Mesendoderm (in vitro differentiated cells): ENCODE measurements around the gene ATP8B4.

ENCODE experiments used
- DNase-seq: peaks from one replicate; pipeline ENCODE4 v3.0.0; 2013
- H2AK5ac ChIP-seq: 2 replicates; pipeline ENCODE4 v1.6.1; 2013; ENCODE audit warnings: low read length, inconsistent platforms
- H2BK120ac ChIP-seq: 2 replicates; pipeline ENCODE4 v1.6.1; 2013; ENCODE audit warnings: low read depth, mild to moderate bottlenecking, low read length, moderate library complexity, mixed read lengths
- H2BK15ac ChIP-seq: replicated peaks from 2 replicates; pipeline ENCODE4 v1.6.1; 2013; ENCODE audit warnings: low read depth, mild to moderate bottlenecking, moderate library complexity
- H2BK5ac ChIP-seq: 2 replicates; pipeline ENCODE4 v1.6.1; 2013; ENCODE audit warnings: low read length, inconsistent platforms
- H3K18ac ChIP-seq: 2 replicates; pipeline ENCODE4 v1.6.1; 2013; ENCODE audit warnings: mild to moderate bottlenecking, low read length, mixed read lengths
- H3K23ac ChIP-seq: one replicate; pipeline ENCODE4 v1.6.1; 2013; ENCODE audit warnings: low read length
- H3K27ac ChIP-seq: 2 replicates; pipeline ENCODE4 v1.5.1; 2013; ENCODE audit warnings: low read depth, mild to moderate bottlenecking, inconsistent platforms, low read length, moderate library complexity
- H3K27me3 ChIP-seq: 2 replicates; pipeline ENCODE4 v1.6.1; 2013; ENCODE audit warnings: low read length, control low read depth, mild to moderate bottlenecking, inconsistent platforms; ENCODE audit not compliant: insufficient read depth, poor library complexity
- H3K36me3 ChIP-seq: 2 replicates; pipeline ENCODE4 v1.6.1; 2013; ENCODE audit warnings: low read length, inconsistent platforms; ENCODE audit not compliant: control insufficient read depth, insufficient read depth
- H3K4ac ChIP-seq: one replicate; pipeline ENCODE4 v1.6.1; 2013; ENCODE audit warnings: low read depth, mild to moderate bottlenecking, low read length, moderate library complexity
- H3K4me1 ChIP-seq: 2 replicates; pipeline ENCODE4 v1.6.1; 2013; ENCODE audit warnings: low read depth, low read length, inconsistent platforms; ENCODE audit not compliant: control insufficient read depth
- H3K4me2 ChIP-seq: 2 replicates; pipeline ENCODE4 v1.6.1; 2013; ENCODE audit warnings: low read length
- H3K4me3 ChIP-seq: 2 replicates; pipeline ENCODE4 v1.5.1; 2013; ENCODE audit warnings: mild to moderate bottlenecking, low read length
- H3K56ac ChIP-seq: one replicate; pipeline ENCODE4 v1.6.1; 2013; ENCODE audit warnings: low read length
- H3K79me1 ChIP-seq: 2 replicates; pipeline ENCODE4 v1.6.1; 2013; ENCODE audit warnings: low read length, inconsistent platforms
- H3K79me2 ChIP-seq: 2 replicates; pipeline ENCODE4 v1.6.1; 2013; ENCODE audit warnings: mild to moderate bottlenecking, low read length; ENCODE audit not compliant: control insufficient read depth, insufficient read depth
- H3K9ac ChIP-seq: 2 replicates; pipeline ENCODE4 v1.6.1; 2013; ENCODE audit warnings: low read length, inconsistent platforms
- H4K5ac ChIP-seq: one replicate; pipeline ENCODE4 v1.6.1; 2013; ENCODE audit warnings: low read length
- H4K8ac ChIP-seq: one replicate; pipeline ENCODE4 v1.6.1; 2013; ENCODE audit warnings: low read depth, mild to moderate bottlenecking, control low read depth, low read length, moderate library complexity
- WGBS: extraction: QIAGEN DNeasy Blood & Tissue Kit; methylation state at CpG from one replicate; pipeline ENCODE4 v1.1.7; 2013; ENCODE audit warnings: low lambda C conversion rate, missing lambda C conversion rate; ENCODE audit not compliant: insufficient coverage; ENCODE audit errors: extremely low coverage; 5-methylcytosine and 5-hydroxymethylcytosine counted together

Gene ATP8B4

DNA sequence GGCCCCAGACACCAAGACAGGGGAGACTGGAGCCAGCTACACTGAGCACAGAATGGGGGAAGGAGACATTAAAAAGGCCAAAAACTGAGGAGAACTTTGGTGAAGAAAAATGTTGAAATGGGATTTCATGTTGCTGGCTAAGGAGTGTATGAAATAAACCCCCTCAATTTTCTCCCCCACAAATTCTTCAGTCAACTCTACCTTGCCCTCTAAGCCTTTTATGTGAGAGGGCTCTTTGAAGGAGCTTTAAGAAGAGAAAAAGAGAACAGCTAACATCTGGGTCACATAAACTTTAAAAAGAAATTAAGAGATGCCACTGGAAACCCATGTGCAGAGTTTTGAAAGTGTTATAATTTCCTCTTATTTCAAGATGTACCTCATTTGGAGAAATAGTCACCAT is 88.6 kb downstream of the ATP8B4 start:
- H4K5ac ChIP-seq = no peak overlapping the region
- H3K79me2 ChIP-seq = no peaks in the 10 kb centered on the region
- no peak overlapping the region for H3K4ac ChIP-seq
- H2BK120ac ChIP-seq = no peak overlapping the region
- no peak overlapping the region for H3K4me2 ChIP-seq
- no peaks in the 10 kb centered on the region for H3K36me3 ChIP-seq
- no peak overlapping the region for H2BK15ac ChIP-seq
- H3K79me1 ChIP-seq = no peaks in the 10 kb centered on the region
- no peak overlapping the region for H2BK5ac ChIP-seq
- no peak overlapping the region for H3K4me3 ChIP-seq
- H3K27me3 ChIP-seq = no peaks in the 10 kb centered on the region
- no peaks in the 10 kb centered on the region for H3K4me1 ChIP-seq
- no peak overlapping the region for H3K23ac ChIP-seq
- H3K27ac ChIP-seq = no peak overlapping the region
- no peak overlapping the region for H3K18ac ChIP-seq
- no peak overlapping the region for H2AK5ac ChIP-seq
- H3K56ac ChIP-seq = no peak overlapping the region
- no peak overlapping the region for H3K9ac ChIP-seq
- no peak overlapping the region for H4K8ac ChIP-seq
- DNase-seq = no peak

GRCh38 chr15:50028326-50028725 is 90.7 kb downstream of the ATP8B4 start:
- no peaks in the 10 kb centered on the region for H3K79me2 ChIP-seq
- H3K4ac ChIP-seq = no peak overlapping the region
- no peak overlapping the region for H3K4me2 ChIP-seq
- H2BK120ac ChIP-seq = no peak overlapping the region
- H3K56ac ChIP-seq = no peak overlapping the region
- H3K18ac ChIP-seq = no peak overlapping the region
- no peaks in the 10 kb centered on the region for H3K36me3 ChIP-seq
- no peak overlapping the region for H3K23ac ChIP-seq
- H4K8ac ChIP-seq = no peak overlapping the region
- no peaks in the 10 kb centered on the region for H3K27me3 ChIP-seq
- no peak overlapping the region for H4K5ac ChIP-seq
- DNase-seq = peak; percentile 33
- no peaks in the 10 kb centered on the region for H3K4me1 ChIP-seq
- no peak overlapping the region for H3K4me3 ChIP-seq
- no peaks in the 10 kb centered on the region for H3K79me1 ChIP-seq
- no peak overlapping the region for H3K27ac ChIP-seq
- H2BK15ac ChIP-seq = no peak overlapping the region
- H3K9ac ChIP-seq = no peak overlapping the region
- no peak overlapping the region for H2AK5ac ChIP-seq
- no peak overlapping the region for H2BK5ac ChIP-seq

DNA sequence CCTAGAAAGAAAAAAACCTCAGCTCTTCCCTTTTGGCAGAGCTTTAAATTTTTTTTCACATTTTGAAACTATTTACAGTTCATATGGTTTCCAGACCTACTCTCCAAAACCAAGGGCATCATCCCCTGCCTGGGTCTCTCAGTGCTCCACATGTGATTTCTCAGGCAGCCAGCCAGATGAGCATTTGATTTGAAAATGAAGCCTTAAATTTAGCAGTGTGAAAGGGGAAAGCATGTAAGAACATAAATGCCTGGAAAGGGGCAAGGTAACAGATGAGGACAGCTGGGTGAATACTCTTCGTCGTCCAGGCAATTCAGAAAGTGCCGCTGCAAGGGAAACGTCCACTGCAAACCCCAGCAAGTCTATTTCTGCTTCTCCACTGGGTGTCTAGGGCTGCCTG is 94.8 kb downstream of the ATP8B4 start:
- no peaks in the 10 kb centered on the region for H3K27me3 ChIP-seq
- H3K9ac ChIP-seq = no peak overlapping the region
- no peak for DNase-seq
- H4K5ac ChIP-seq = no peak overlapping the region
- no peak overlapping the region for H3K18ac ChIP-seq
- no peaks in the 10 kb centered on the region for H3K79me2 ChIP-seq
- H3K4me3 ChIP-seq = no peak overlapping the region
- H3K4me1 ChIP-seq = no peaks in the 10 kb centered on the region
- H4K8ac ChIP-seq = no peak overlapping the region
- H2BK15ac ChIP-seq = no peak overlapping the region
- no peak overlapping the region for H3K23ac ChIP-seq
- H3K36me3 ChIP-seq = no peaks in the 10 kb centered on the region
- WGBS = no CpG with 5 or more reads among the region's 4 CpGs
- H3K4ac ChIP-seq = no peak overlapping the region
- no peaks in the 10 kb centered on the region for H3K79me1 ChIP-seq
- H3K4me2 ChIP-seq = no peak overlapping the region
- no peak overlapping the region for H3K27ac ChIP-seq
- H2BK120ac ChIP-seq = no peak overlapping the region
- H3K56ac ChIP-seq = no peak overlapping the region
- no peak overlapping the region for H2BK5ac ChIP-seq
- H2AK5ac ChIP-seq = no peak overlapping the region

GRCh38 chr15:50018491-50018890 is 100.5 kb downstream of the ATP8B4 start:
- H3K4me1 ChIP-seq = no peaks in the 10 kb centered on the region

GRCh38 chr15:50017522-50017921 is 101.5 kb downstream of the ATP8B4 start:
- Histone ChIP-seq H3K27me3 (no peaks in the 10 kb centered on the region), H4K5ac (no peak overlapping the region), H3K36me3 (no peaks in the 10 kb centered on the region), H3K4me1 (no peaks in the 10 kb centered on the region), H3K4me2 (no peak overlapping the region), H3K4ac (no peak overlapping the region), H2AK5ac (no peak overlapping the region), H3K27ac (no peak overlapping the region), H2BK120ac (no peak overlapping the region), H3K4me3 (no peak overlapping the region), H3K79me1 (no peaks in the 10 kb centered on the region), H3K56ac (no peak overlapping the region), H3K9ac (no peak overlapping the region), H3K18ac (no peak overlapping the region), H3K23ac (no peak overlapping the region), H3K79me2 (no peaks in the 10 kb centered on the region), H2BK15ac (no peak overlapping the region), H2BK5ac (no peak overlapping the region), H4K8ac (no peak overlapping the region)
- no CpG with 5 or more reads among the region's 1 CpG for WGBS
- no peak for DNase-seq

More at GRCh38 chr15:50018491-50018890, 100.5 kb downstream of the ATP8B4 start:
- H2BK15ac ChIP-seq = no peak overlapping the region
- H2BK5ac ChIP-seq = no peak overlapping the region
- H3K23ac ChIP-seq = no peak overlapping the region
- H3K27me3 ChIP-seq = no peaks in the 10 kb centered on the region
- no peak overlapping the region for H3K4ac ChIP-seq
- H3K79me2 ChIP-seq = no peaks in the 10 kb centered on the region
- H3K56ac ChIP-seq = no peak overlapping the region
- no peak overlapping the region for H4K5ac ChIP-seq
- H3K4me3 ChIP-seq = no peak overlapping the region
- no peaks in the 10 kb centered on the region for H3K79me1 ChIP-seq
- H2BK120ac ChIP-seq = no peak overlapping the region
- no peak for DNase-seq
- H4K8ac ChIP-seq = no peak overlapping the region
- H3K36me3 ChIP-seq = no peaks in the 10 kb centered on the region
- H3K9ac ChIP-seq = no peak overlapping the region
- no peak overlapping the region for H2AK5ac ChIP-seq
- H3K18ac ChIP-seq = no peak overlapping the region
- no peak overlapping the region for H3K27ac ChIP-seq
- H3K4me2 ChIP-seq = no peak overlapping the region
- WGBS = no CpG with 5 or more reads among the region's 5 CpGs

DNA sequence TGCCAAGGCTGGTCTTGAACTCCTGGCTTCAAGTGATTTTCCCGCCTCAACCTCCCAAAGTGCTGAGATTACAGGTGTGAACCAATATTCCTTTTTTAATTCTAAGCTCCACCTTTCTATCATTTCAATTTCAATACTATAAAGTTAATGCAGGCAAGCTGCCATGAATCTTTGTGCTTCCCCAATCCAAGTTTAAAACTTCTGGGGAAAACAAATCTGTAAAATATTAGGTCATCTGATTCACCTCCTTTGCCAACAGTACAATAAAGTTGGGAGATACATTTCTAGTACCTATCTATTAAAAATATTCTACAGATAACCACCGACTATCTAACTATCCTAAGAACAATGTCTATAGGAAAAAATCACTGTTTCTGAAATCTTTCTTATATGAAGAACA is 102.1 kb downstream of the ATP8B4 start:
- H2BK5ac ChIP-seq = no peak overlapping the region
- no peak overlapping the region for H3K56ac ChIP-seq
- no peak overlapping the region for H3K27ac ChIP-seq
- no peak overlapping the region for H4K5ac ChIP-seq
- no peak overlapping the region for H2BK15ac ChIP-seq
- no peak overlapping the region for H3K9ac ChIP-seq
- H3K79me2 ChIP-seq = no peaks in the 10 kb centered on the region
- no peaks in the 10 kb centered on the region for H3K4me1 ChIP-seq
- H3K27me3 ChIP-seq = no peaks in the 10 kb centered on the region
- H3K23ac ChIP-seq = no peak overlapping the region
- no peak overlapping the region for H3K18ac ChIP-seq
- H4K8ac ChIP-seq = no peak overlapping the region
- 100% methylated on average over 1 of the region's 2 CpGs for WGBS
- H3K36me3 ChIP-seq = no peaks in the 10 kb centered on the region
- DNase-seq = no peak
- no peak overlapping the region for H2AK5ac ChIP-seq
- no peak overlapping the region for H3K4me2 ChIP-seq
- H3K4ac ChIP-seq = no peak overlapping the region
- H2BK120ac ChIP-seq = no peak overlapping the region
- H3K4me3 ChIP-seq = no peak overlapping the region
- no peaks in the 10 kb centered on the region for H3K79me1 ChIP-seq
